A673 (cell line): Measurements from ENCODE around the gene USP21.

Source experiments
- EZH2 ChIP-seq: fragments of 200-600 bp; sonication (generic); IDR thresholded peaks from 2 replicates; pipeline ENCODE4 v1.6.1; 2017; ENCODE audit warnings: borderline replicate concordance, low read depth, mild to moderate bottlenecking, mixed read lengths, antibody characterized with exemption, low read length; ENCODE audit not compliant: poor library complexity, severe bottlenecking
- TF ChIP-seq, protein P1 (sequence below): fragments of 300-800, 200-600 bp; sonication (generic); conservative IDR thresholded peaks from 2 replicates; pipeline ENCODE4 v1.5.1; 2017; ENCODE audit warnings: low read depth, mild to moderate bottlenecking, antibody characterized with exemption, low read length, moderate library complexity, mixed read lengths

DNA sequence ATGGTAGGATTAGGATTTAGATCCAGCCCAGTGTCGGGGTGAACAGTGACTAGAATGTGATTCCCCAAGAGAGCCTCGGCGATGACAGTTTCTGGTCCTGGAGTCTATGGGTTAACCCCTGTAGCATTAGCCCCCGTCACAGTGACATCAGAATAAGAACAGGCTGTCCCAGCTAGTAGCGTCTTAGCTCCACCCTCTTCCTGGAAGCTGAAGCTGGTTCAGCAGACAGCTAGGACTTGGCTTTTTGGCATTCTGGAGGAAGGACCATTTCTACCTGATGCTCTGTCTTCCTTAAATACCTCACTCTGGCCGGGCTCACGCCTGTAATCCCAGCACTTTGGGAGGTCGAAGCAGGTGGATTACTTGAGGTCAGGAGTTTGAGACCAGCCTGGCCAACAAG lies 47.9 kb downstream of the USP21 start:
- TF ChIP-seq, protein P1, sequence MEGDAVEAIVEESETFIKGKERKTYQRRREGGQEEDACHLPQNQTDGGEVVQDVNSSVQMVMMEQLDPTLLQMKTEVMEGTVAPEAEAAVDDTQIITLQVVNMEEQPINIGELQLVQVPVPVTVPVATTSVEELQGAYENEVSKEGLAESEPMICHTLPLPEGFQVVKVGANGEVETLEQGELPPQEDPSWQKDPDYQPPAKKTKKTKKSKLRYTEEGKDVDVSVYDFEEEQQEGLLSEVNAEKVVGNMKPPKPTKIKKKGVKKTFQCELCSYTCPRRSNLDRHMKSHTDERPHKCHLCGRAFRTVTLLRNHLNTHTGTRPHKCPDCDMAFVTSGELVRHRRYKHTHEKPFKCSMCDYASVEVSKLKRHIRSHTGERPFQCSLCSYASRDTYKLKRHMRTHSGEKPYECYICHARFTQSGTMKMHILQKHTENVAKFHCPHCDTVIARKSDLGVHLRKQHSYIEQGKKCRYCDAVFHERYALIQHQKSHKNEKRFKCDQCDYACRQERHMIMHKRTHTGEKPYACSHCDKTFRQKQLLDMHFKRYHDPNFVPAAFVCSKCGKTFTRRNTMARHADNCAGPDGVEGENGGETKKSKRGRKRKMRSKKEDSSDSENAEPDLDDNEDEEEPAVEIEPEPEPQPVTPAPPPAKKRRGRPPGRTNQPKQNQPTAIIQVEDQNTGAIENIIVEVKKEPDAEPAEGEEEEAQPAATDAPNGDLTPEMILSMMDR: no peak
- no peak for TF ChIP-seq EZH2
